Stomach (tissue), 9 donors: ENCODE data around the gene PVALEF. TPM values are rescaled to one million over a fixed set of nuclear protein-coding genes. Genes with fewer than 3 reads are reported as not detected.
"Not testable (repeated sequence)": the region's sequence is repeated elsewhere in the genome, so short reads cannot be mapped to it uniquely, and the experiment has no call there.

Experiments used
- DNase-seq, 2 donors: peaks; one replicate each; pipeline versions ENCODE4 v3.0.0 to v3.0.0-alpha.2; 2013 to 2019
- H3K27ac ChIP-seq, 5 donors: fragments of 200-600 bp in 4 of 5; sonication (generic) in 4 of 5; one replicate each; pipeline ENCODE4 v1.5.1; 2013 to 2019; ENCODE audit warnings: mild to moderate bottlenecking in 1 of 5, moderate library complexity in 1 of 5
- H3K27me3 ChIP-seq, 3 donors: fragments of 200-600 bp; sonication (generic); one replicate each; pipeline ENCODE4 v1.5.1; 2017 to 2019; ENCODE audit warnings: mixed run types in 1 of 3
- H3K36me3 ChIP-seq, 4 donors: fragments of 200-600 bp; sonication (generic); 1 replicate in 3 of 4; 2 replicates in 1 of 4; pipeline ENCODE4 v1.5.1; 2016 to 2019
- H3K4me1 ChIP-seq, 4 donors: fragments of 200-600 bp; sonication (generic); one replicate each; pipeline ENCODE4 v1.5.1; 2016 to 2019
- H3K4me3 ChIP-seq, 4 donors: fragments of 200-600 bp; sonication (generic) in 3 of 4; one replicate each; pipeline ENCODE4 v1.5.1; 2016 to 2019; ENCODE audit warnings: mild to moderate bottlenecking in 1 of 4
- H3K9me3 ChIP-seq, 4 donors: fragments of 200-600 bp; sonication (generic); one replicate each; pipeline ENCODE4 v1.5.1; 2016 to 2019
- EP300 ChIP-seq: sonication (generic); formaldehyde crosslinking; IDR thresholded peaks from one replicate; pipeline ENCODE4 v1.6.1; 2017; ENCODE audit warnings: antibody characterized with exemption
- POLR2A ChIP-seq, 4 donors: fragments of 450-650 bp; IDR thresholded peaks; one replicate each; pipeline ENCODE4 v1.6.1; 2016; ENCODE audit warnings: antibody characterized with exemption in 4 of 4, control low read depth in 2 of 4, mild to moderate bottlenecking in 1 of 4, moderate library complexity in 1 of 4
- POLR2AphosphoS5 ChIP-seq, 3 donors: sonication (generic); formaldehyde crosslinking; IDR thresholded peaks; one replicate each; pipeline ENCODE4 v1.6.1; 2016; ENCODE audit warnings: antibody characterized with exemption in 3 of 3
- whole genome bisulfite sequencing, 5 donors: extraction: QIAGEN DNeasy Blood & Tissue Kit in 3 of 5; methylation state at CpG; one replicate each; pipeline versions ENCODE4 v1.1.5 to v1.1.7; 2013 to 2018; 5-methylcytosine and 5-hydroxymethylcytosine counted together
- intact Hi-C: fragments of 100-400 bp; cut with DNase I; formaldehyde crosslinking; loops from one replicate; pipeline ENCODE4 v1.15.1; 2023; ENCODE audit warnings: low total_unique reads
- polyA plus RNA-seq, 3 donors: library from polyadenylated mRNA; stranded (reverse); fragments of 200-250 nt; gene quantifications; one replicate each; pipeline ENCODE4 v1.2.3, GENCODE V29; 2013
- total RNA-seq, 5 donors: library from RNA; depleted of rRNA; stranded (reverse); fragments of >200 nt; gene quantifications; one replicate each; pipeline versions ENCODE4 v1.1.0 to v1.2.3, GENCODE V29; 2014 to 2016
- TF ChIP-seq, protein P1 (sequence below), 7 experiments: fragments of 450-650 bp in 4 of 7; fragments of 200-600 bp in 3 of 7; sonication (generic) in 3 of 7; IDR thresholded peaks; one replicate each; pipeline ENCODE4 v1.5.1; 2016 to 2019; ENCODE audit warnings: antibody characterized with exemption in 7 of 7, control low read depth in 2 of 7, mild to moderate bottlenecking in 1 of 7
- donor health status: healthy with polysubstance abuse.
- donor health status: Bipolar disorder and iron deficiency.
- donor health status: healthy.

The PVALEF gene
- total and polyA plus RNA-seq, 8 donors: not detected

DNA sequence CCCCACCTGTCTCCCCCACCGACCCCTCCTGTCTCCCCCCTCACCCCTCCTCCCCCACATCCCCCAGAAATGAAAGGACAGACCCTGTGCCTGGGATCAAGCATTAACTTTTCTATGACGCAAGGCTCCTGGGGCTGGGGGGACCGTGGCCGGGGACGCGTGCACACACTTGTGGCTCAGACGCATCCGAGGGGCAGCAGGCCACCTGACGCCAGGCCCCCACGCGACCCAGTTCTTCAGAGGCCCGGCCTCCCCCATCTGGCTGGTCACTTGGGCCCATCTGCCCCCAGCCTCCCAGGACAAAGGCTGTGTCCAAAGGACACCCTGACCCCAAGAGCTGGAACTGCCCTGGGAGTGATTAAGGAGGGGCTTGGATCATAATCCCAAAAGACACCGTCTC, 14.0 kb upstream of the PVALEF start:
- Histone ChIP-seq H3K4me3 (peak overlapping the region in 1 of 4 donors; percentile 22), H3K9me3 (no peaks in the 10 kb centered on the region), H3K4me1 (peaks cover 0 to 6% (median 0%) of the 10 kb centered on the region in 4 donors), H3K27ac (peak overlapping the region in 1 of 5 donors; percentile 22), H3K36me3 (no peaks in the 10 kb centered on the region), H3K27me3 (peaks cover 0 to 3% (median 0%) of the 10 kb centered on the region in 3 donors)
- no peak for DNase-seq
- 78 to 90% (median 85%) methylated on average over 3 to 13 of the region's 13 CpGs for WGBS, 5 donors
- intact Hi-C loops: no loop called here
- no peak for TF ChIP-seq EP300
- TF ChIP-seq POLR2AphosphoS5 (IDR thresholded peaks at IDR 0.05): no peak
- TF ChIP-seq, protein P1, sequence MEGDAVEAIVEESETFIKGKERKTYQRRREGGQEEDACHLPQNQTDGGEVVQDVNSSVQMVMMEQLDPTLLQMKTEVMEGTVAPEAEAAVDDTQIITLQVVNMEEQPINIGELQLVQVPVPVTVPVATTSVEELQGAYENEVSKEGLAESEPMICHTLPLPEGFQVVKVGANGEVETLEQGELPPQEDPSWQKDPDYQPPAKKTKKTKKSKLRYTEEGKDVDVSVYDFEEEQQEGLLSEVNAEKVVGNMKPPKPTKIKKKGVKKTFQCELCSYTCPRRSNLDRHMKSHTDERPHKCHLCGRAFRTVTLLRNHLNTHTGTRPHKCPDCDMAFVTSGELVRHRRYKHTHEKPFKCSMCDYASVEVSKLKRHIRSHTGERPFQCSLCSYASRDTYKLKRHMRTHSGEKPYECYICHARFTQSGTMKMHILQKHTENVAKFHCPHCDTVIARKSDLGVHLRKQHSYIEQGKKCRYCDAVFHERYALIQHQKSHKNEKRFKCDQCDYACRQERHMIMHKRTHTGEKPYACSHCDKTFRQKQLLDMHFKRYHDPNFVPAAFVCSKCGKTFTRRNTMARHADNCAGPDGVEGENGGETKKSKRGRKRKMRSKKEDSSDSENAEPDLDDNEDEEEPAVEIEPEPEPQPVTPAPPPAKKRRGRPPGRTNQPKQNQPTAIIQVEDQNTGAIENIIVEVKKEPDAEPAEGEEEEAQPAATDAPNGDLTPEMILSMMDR (IDR thresholded peaks at IDR 0.05): no peak
- no peak for TF ChIP-seq POLR2A (IDR thresholded peaks at IDR 0.05)

DNA sequence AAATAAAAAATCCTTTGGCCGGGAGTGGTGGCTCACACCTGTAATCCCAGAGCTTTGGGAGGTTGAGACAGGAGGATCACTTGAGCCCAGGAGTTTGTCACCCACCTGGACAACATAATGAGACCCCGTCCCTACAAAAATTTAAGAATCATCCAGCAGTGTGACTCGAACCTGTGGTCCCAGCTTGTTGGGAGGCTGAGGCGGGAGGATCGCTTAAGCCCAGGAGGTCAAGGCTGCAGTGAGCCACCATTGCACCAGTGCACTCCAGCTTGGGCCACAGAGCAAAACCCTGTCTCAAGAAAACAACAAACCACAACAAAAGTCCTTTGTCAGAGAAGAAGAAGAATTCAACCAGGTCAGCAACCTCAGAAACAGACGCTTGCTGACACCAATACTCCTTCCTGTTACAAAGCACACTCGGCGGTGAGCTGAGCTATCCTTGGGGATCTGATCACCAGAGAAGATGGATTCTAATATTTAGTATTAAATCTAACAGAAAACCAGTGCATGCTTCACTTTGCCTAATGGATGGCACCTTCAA, 12.9 kb upstream of the PVALEF start:
- intact Hi-C loops: no loop called here
- TF ChIP-seq, protein P1 (IDR thresholded peaks at IDR 0.05): no peak
- no peak for TF ChIP-seq EP300
- TF ChIP-seq POLR2AphosphoS5 (IDR thresholded peaks at IDR 0.05): no peak
- no peak for TF ChIP-seq POLR2A (IDR thresholded peaks at IDR 0.05)
- Histone ChIP-seq H3K27me3 (peaks cover 0 to 3% (median 0%) of the 10 kb centered on the region in 3 donors), H3K27ac (peak overlapping the region in 1 of 5 donors; percentile 28), H3K36me3 (no peaks in the 10 kb centered on the region), H3K4me3 (no peak overlapping the region), H3K9me3 (no peaks in the 10 kb centered on the region), H3K4me1 (peaks cover 0 to 6% (median 0%) of the 10 kb centered on the region in 4 donors)
- 70 to 88% (median 80%) methylated on average over 8 of the region's 8 CpGs for WGBS, 5 donors
- DNase-seq: no peak

DNA sequence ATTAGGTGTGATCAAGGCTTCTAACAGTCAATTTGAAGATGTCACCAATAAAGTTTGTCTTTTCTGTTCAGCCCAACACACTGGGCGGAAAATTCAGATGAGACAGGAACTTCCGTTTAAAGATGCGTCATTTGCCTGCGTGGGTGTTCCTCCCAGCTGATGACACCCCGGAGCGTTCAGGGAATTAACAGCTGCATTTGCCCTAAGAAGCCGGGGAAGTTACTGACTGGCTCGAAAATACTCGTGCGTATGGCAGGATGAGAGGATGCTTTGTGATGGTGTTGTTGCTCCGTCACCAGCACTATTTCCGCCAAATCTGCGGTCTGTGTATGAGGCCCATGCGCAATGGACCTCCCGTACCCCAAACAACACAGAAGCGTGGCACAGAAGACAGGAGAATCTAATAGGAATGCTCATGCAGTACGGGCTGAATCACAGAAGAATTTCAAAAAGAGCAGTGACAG, 11.9 kb upstream of the PVALEF start:
- Histone ChIP-seq H3K9me3 (no peaks in the 10 kb centered on the region), H3K36me3 (no peaks in the 10 kb centered on the region), H3K4me1 (peaks cover 0 to 6% (median 0%) of the 10 kb centered on the region in 4 donors), H3K4me3 (no peak overlapping the region), H3K27me3 (peaks cover 0 to 3% (median 0%) of the 10 kb centered on the region in 3 donors), H3K27ac (no peak overlapping the region)
- no peak for TF ChIP-seq POLR2AphosphoS5 (IDR thresholded peaks at IDR 0.05)
- TF ChIP-seq EP300: no peak
- no peak for TF ChIP-seq POLR2A (IDR thresholded peaks at IDR 0.05)
- TF ChIP-seq, protein P1 (IDR thresholded peaks at IDR 0.05): no peak
- DNase-seq: no peak
- intact Hi-C loops: no loop called here
- WGBS, 5 donors: 81 to 87% (median 85%) methylated on average over 17 of the region's 17 CpGs

DNA sequence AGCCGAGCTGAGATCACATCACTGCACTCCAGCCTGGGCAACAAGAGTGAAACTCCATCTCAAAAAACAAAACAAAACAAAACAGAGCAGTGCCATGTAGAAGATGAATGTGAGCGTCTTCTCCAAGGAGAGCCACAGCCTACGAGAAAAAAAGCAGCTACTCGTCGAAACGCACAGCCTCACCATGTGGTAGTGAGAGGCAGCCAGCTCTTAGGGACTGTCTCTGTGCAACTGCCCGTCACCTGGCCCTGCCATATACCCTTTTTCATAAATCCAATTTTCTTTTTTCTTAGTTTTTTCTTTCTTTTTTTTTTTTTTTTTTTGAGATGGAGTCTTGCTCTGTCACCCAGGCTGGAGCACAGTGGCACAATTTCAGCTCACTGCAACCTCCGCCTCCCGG, 11.3 kb upstream of the PVALEF start:
- H3K27me3 ChIP-seq, H3K27ac ChIP-seq, H3K36me3 ChIP-seq, H3K4me3 ChIP-seq, intact Hi-C loops, H3K9me3 ChIP-seq, H3K4me1 ChIP-seq, DNase-seq: not testable (repeated sequence)
- WGBS, 5 donors: 86 to 95% (median 90%) methylated on average over 9 of the region's 9 CpGs

DNA sequence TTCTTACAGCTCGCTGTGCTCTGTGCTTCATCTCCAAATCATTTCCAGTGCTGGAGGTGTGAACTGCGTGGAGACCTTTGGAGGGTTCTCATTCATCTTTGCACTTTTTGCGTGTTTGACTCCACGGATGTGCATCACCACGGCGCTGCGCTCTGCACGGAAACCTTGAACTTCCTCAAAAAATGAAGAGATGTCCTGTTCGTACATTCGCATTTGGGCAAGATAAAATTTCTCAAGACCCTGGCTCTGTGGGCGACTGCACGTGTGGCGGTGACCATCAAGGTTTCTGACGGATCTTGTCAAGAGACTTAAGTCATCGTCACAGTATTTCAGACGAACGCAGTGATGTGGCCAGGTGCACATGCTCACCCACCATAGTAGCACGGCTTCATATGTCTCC, 10.3 kb upstream of the PVALEF start:
- no peak overlapping the region for H3K4me3 ChIP-seq

More for the DNA sequence above, 10.3 kb upstream of the PVALEF start:
- Histone ChIP-seq H3K4me1 (peaks cover 0 to 9% (median 0%) of the 10 kb centered on the region in 4 donors), H3K36me3 (no peaks in the 10 kb centered on the region), H3K27ac (no peak overlapping the region), H3K9me3 (no peaks in the 10 kb centered on the region), H3K27me3 (peaks cover 0 to 3% (median 0%) of the 10 kb centered on the region in 3 donors)
- intact Hi-C loops: no loop called here
- WGBS, 5 donors: 91 to 93% (median 92%) methylated on average over 18 of the region's 18 CpGs
- TF ChIP-seq, protein P1 (IDR thresholded peaks at IDR 0.05): no peak
- TF ChIP-seq POLR2A (IDR thresholded peaks at IDR 0.05): no peak
- TF ChIP-seq EP300: no peak
- no peak for TF ChIP-seq POLR2AphosphoS5 (IDR thresholded peaks at IDR 0.05)
- no peak for DNase-seq
